BLaER1 treated with 17β-estradiol and CSF1 and Interleukin-3, amounts not matched to agents 10 nM and 100 nM (cell line): Measurements from ENCODE around the gene COA1.
A peak's percentile ranks its signal among the peaks of the same experiment; 100 is the strongest.
"Not testable (repeated sequence)": the region's sequence is repeated elsewhere in the genome, so short reads cannot be mapped to it uniquely, and the experiment has no call there.

ENCODE experiments used
- H3K27ac ChIP-seq, 11 experiments: shearing (Covaris generic); formaldehyde crosslinking; 2 replicates each; pipeline ENCODE4 v1.8.1; 2022
- H3K27me3 ChIP-seq, 11 experiments: shearing (Covaris generic); formaldehyde crosslinking; 2 replicates each; pipeline ENCODE4 v1.8.1; 2022
- H3K36me3 ChIP-seq, 11 experiments: shearing (Covaris generic); formaldehyde crosslinking; 2 replicates each; pipeline ENCODE4 v1.8.1; 2022
- H3K4me1 ChIP-seq, 10 experiments: shearing (Covaris generic); formaldehyde crosslinking; 2 replicates each; pipeline ENCODE4 v1.8.1; 2022
- H3K4me2 ChIP-seq, 11 experiments: shearing (Covaris generic); formaldehyde crosslinking; 2 replicates each; pipeline ENCODE4 v1.8.1; 2022
- H3K4me3 ChIP-seq, 10 experiments: shearing (Covaris generic); formaldehyde crosslinking; 2 replicates each; pipeline ENCODE4 v1.8.1; 2022
- H3K9ac ChIP-seq, 11 experiments: shearing (Covaris generic); formaldehyde crosslinking; 2 replicates each; pipeline ENCODE4 v1.8.1; 2022
- H3K9me3 ChIP-seq, 11 experiments: shearing (Covaris generic); formaldehyde crosslinking; replicated peaks in 1 of 11; 2 replicates each; pipeline ENCODE4 v1.8.1; 2022
- H4K20me1 ChIP-seq, 11 experiments: shearing (Covaris generic); formaldehyde crosslinking; 2 replicates each; pipeline ENCODE4 v1.8.1; 2022
- Cebpa-rat ChIP-seq, 11 experiments: shearing (Covaris generic); IDR thresholded peaks; 2 replicates each; pipeline ENCODE4 v1.8.1; 2022

COA1 gene

GRCh38 chr7:43636093-43636492 lies 93.2 kb downstream of the COA1 start:
- Histone ChIP-seq H3K27me3 (no peaks in the 10 kb centered on the region), H3K4me2 (no peak overlapping the region), H4K20me1 (no peaks in the 10 kb centered on the region; a peak in 2 of 22 replicates), H3K9ac (no peak overlapping the region), H3K9me3 (peaks cover 0 to 7% (median 0%) of the 10 kb centered on the region in 11 experiments; a peak in 3 of 22 replicates), H3K36me3 (peaks cover 93 to 100% (median 100%) of the 10 kb centered on the region in 11 experiments), H3K4me1 (0 out of 20 replicates have a peak, but pooled peaks cover 0 to 4% (median 0%) of the 10 kb centered on the region in 10 experiments), H3K27ac (no peak overlapping the region), H3K4me3 (no peak overlapping the region)
- no peak for TF ChIP-seq Cebpa-rat (IDR thresholded peaks at IDR 0.05)

DNA sequence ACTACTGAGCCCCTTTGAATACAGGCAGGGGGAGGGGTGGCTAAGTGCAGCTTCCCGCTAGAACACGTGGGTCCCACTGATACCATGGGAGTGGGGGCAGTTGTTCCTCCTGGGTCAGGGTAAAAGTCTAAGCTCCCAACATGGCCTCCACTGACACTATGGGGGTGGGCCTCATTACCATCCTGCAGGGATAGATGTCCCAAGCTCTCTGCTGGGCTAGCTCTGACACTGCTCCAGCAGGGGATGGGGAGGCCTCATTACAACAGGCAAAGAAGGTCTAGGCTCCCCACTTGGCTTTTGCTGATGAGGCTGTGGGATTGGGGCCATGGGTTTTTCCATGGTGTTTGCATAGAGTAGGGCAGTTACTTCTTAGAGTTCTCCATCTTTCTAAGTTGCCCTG lies 94.9 kb downstream of the COA1 start:
- peaks cover 0 to 7% (median 0%) of the 10 kb centered on the region in 11 experiments; a peak in 3 of 22 replicates for H3K9me3 ChIP-seq
- peaks cover 87 to 100% (median 97%) of the 10 kb centered on the region in 11 experiments for H3K36me3 ChIP-seq
- no peaks in the 10 kb centered on the region for H3K27me3 ChIP-seq
- H3K4me3 ChIP-seq, result no peak overlapping the region
- no peak overlapping the region for H3K27ac ChIP-seq
- peaks cover 0 to 4% (median 0%) of the 10 kb centered on the region in 11 experiments; a peak in 3 of 22 replicates for H4K20me1 ChIP-seq
- TF ChIP-seq Cebpa-rat (IDR thresholded peaks at IDR 0.05), result no peak
- no peak overlapping the region for H3K9ac ChIP-seq
- H3K4me2 ChIP-seq, result no peak overlapping the region
- H3K4me1 ChIP-seq, result peaks cover 0 to 13% (median 0%) of the 10 kb centered on the region in 10 experiments; a peak in 5 of 20 replicates

- H3K4me3 ChIP-seq, result no peak overlapping the region
- H3K4me2 ChIP-seq, result no peak overlapping the region
- no peak overlapping the region for H3K9ac ChIP-seq
- no peak overlapping the region for H3K27ac ChIP-seq
- peaks cover 0 to 9% (median 0%) of the 10 kb centered on the region in 11 experiments; a peak in 3 of 22 replicates for H4K20me1 ChIP-seq
- H3K9me3 ChIP-seq, result peaks cover 0 to 7% (median 0%) of the 10 kb centered on the region in 11 experiments; a peak in 3 of 22 replicates
- peaks cover 85 to 100% (median 95%) of the 10 kb centered on the region in 11 experiments for H3K36me3 ChIP-seq
- H3K27me3 ChIP-seq, result no peaks in the 10 kb centered on the region
- TF ChIP-seq Cebpa-rat (IDR thresholded peaks at IDR 0.05), result no peak
- H3K4me1 ChIP-seq, result peaks cover 0 to 13% (median 0%) of the 10 kb centered on the region in 10 experiments; a peak in 5 of 20 replicates
Observed at GRCh38 chr7:43632746-43633145, 96.6 kb downstream of the COA1 start.

DNA sequence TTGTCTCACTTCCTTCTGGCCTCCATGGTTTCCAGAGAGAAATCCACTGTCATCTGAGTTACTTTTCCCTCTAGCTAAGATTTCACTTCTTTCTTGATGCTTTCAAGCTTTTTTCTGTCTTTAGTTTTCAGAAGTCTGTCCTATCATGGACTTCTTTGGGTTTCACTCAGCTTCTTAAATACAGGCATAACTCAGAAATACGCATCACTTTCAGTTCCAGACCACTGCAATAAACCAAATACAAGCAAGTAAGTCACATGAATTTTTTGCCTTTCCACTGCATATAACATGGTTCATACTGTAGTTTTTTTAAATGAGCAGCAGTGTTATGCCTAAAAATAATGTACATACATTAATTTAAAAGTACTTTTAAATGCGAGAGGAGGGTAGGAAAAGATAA lies 97.8 kb downstream of the COA1 start:
- H3K27me3 ChIP-seq, result no peaks in the 10 kb centered on the region
- H4K20me1 ChIP-seq, result peaks cover 0 to 11% (median 0%) of the 10 kb centered on the region in 11 experiments; a peak in 4 of 22 replicates
- peaks cover 79 to 100% (median 93%) of the 10 kb centered on the region in 11 experiments for H3K36me3 ChIP-seq
- H3K4me2 ChIP-seq, result no peak overlapping the region
- no peak overlapping the region for H3K27ac ChIP-seq
- H3K9ac ChIP-seq, result no peak overlapping the region
- no peak overlapping the region for H3K4me3 ChIP-seq
- peaks cover 0 to 13% (median 0%) of the 10 kb centered on the region in 10 experiments; a peak in 5 of 20 replicates for H3K4me1 ChIP-seq
- H3K9me3 ChIP-seq, result peaks cover 0 to 7% (median 0%) of the 10 kb centered on the region in 11 experiments; a peak in 3 of 22 replicates
- TF ChIP-seq Cebpa-rat (IDR thresholded peaks at IDR 0.05), result no peak

DNA sequence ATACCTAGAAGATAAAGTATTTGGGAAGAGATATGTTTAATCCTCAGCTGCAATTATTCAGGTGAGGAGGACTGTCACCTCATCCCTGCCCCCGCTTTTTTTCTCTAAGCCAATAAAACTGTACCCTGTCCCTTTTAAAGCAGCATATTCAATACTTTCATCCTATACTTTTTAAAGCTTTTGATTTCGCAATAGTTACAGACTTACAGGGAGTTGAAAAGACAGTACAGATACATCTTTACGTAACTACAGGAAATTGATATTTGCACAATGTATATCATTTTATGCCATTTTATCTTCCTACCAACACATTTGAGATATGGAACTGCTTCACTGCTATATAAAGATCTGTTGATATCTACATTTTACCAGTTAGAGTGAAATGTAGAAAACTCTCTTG lies 98.8 kb downstream of the COA1 start:
- TF ChIP-seq Cebpa-rat (IDR thresholded peaks at IDR 0.05), result peak in 7 of 11 experiments; percentile 23 to 91 (median 60); a peak in 10 of 22 replicates
- Histone ChIP-seq H4K20me1 (peaks cover 0 to 11% (median 0%) of the 10 kb centered on the region in 11 experiments; a peak in 5 of 22 replicates), H3K4me2 (peak overlapping the region in 3 of 11 experiments; percentile 8 to 16 (median 15); a peak in 3 of 22 replicates), H3K4me3 (no peak overlapping the region), H3K9ac (no peak overlapping the region), H3K9me3 (peaks cover 0 to 7% (median 0%) of the 10 kb centered on the region in 11 experiments; a peak in 3 of 22 replicates), H3K36me3 (peaks cover 77 to 100% (median 93%) of the 10 kb centered on the region in 11 experiments), H3K4me1 (peaks cover 0 to 13% (median 0%) of the 10 kb centered on the region in 10 experiments; a peak in 6 of 20 replicates), H3K27ac (no peak overlapping the region), H3K27me3 (no peaks in the 10 kb centered on the region)

DNA sequence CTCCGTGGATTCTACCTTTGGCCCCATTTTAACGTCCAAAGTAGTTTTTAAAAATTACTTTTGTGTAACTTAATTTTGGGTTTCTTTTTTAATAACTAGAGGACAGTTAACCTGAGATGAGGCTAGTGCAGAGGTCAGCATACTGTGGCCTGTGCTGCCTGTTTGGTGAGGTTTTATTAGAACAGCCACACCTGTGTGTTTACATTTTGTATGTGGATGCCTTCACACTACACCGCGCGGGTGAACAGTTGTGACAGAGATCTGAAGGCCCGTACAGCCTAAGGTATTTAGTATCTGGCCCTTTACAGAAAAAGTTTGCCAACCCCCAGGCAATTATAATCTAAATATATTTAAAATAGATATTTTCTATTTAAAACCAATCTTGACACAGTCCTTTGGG lies 99.5 kb downstream of the COA1 start:
- peaks cover 0 to 13% (median 0%) of the 10 kb centered on the region in 10 experiments; a peak in 6 of 20 replicates for H3K4me1 ChIP-seq
- H3K27me3 ChIP-seq, result no peaks in the 10 kb centered on the region
- peaks cover 73 to 100% (median 93%) of the 10 kb centered on the region in 11 experiments for H3K36me3 ChIP-seq
- H4K20me1 ChIP-seq, result peaks cover 0 to 11% (median 0%) of the 10 kb centered on the region in 11 experiments; a peak in 5 of 22 replicates
- H3K4me3 ChIP-seq, result no peak overlapping the region
- no peak for TF ChIP-seq Cebpa-rat (IDR thresholded peaks at IDR 0.05)
- no peak overlapping the region for H3K9ac ChIP-seq
- peaks cover 0 to 7% (median 0%) of the 10 kb centered on the region in 11 experiments; a peak in 3 of 22 replicates for H3K9me3 ChIP-seq
- no peak overlapping the region for H3K27ac ChIP-seq
- no peak overlapping the region for H3K4me2 ChIP-seq

DNA sequence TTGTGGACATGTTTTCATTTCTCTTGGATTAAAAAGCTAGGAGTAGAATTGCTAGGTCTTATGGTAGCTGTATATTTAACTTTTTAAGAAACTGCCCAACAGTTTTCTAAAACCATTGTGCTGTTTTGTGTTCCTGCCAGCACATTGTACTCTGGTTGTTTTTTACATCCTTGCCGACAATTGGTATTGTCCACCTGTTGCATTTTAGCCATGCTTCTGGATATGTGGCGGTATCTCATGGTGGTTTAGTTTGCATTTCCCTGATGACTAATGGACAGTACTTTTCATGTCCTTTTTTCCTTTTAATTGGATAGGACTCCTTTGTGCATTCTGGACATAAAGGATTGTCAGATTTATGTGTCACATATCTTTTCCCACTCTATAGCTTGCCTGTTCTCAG lies 100.9 kb downstream of the COA1 start:
- Histone ChIP-seq H3K36me3 (peaks cover 70 to 100% (median 93%) of the 10 kb centered on the region in 11 experiments), H3K9ac (no peak overlapping the region), H4K20me1 (peaks cover 0 to 11% (median 0%) of the 10 kb centered on the region in 11 experiments; a peak in 4 of 22 replicates), H3K27ac (no peak overlapping the region), H3K4me2 (no peak overlapping the region), H3K4me1 (peaks cover 0 to 13% (median 0%) of the 10 kb centered on the region in 10 experiments; a peak in 6 of 20 replicates), H3K4me3 (no peak overlapping the region), H3K27me3 (no peaks in the 10 kb centered on the region), H3K9me3 (peaks cover 0 to 2% (median 0%) of the 10 kb centered on the region in 11 experiments; a peak in 1 of 22 replicates)
- no peak for TF ChIP-seq Cebpa-rat (IDR thresholded peaks at IDR 0.05)

- H3K9ac ChIP-seq, H3K4me2 ChIP-seq, H3K9me3 ChIP-seq, H3K27ac ChIP-seq, H3K27me3 ChIP-seq, H3K4me3 ChIP-seq: not testable (repeated sequence)
- Histone ChIP-seq H4K20me1 (peaks cover 0 to 13% (median 0%) of the 10 kb centered on the region in 11 experiments; a peak in 4 of 22 replicates), H3K4me1 (peaks cover 0 to 13% (median 0%) of the 10 kb centered on the region in 10 experiments; a peak in 6 of 20 replicates), H3K36me3 (peaks cover 67 to 100% (median 91%) of the 10 kb centered on the region in 11 experiments)
Observed at GRCh38 chr7:43627798-43628197, 101.5 kb downstream of the COA1 start.

- Histone ChIP-seq H3K4me2 (no peak overlapping the region), H3K4me1 (peaks cover 0 to 19% (median 10%) of the 10 kb centered on the region in 10 experiments; a peak in 13 of 20 replicates), H3K9me3 (no peaks in the 10 kb centered on the region), H3K27me3 (no peaks in the 10 kb centered on the region), H3K4me3 (no peak overlapping the region), H3K9ac (no peak overlapping the region), H4K20me1 (peaks cover 0 to 24% (median 0%) of the 10 kb centered on the region in 11 experiments; a peak in 4 of 22 replicates), H3K27ac (no peak overlapping the region), H3K36me3 (peaks cover 60 to 92% (median 85%) of the 10 kb centered on the region in 11 experiments)
- no peak for TF ChIP-seq Cebpa-rat (IDR thresholded peaks at IDR 0.05)
Observed at GRCh38 chr7:43626695-43627094, 102.6 kb downstream of the COA1 start.
